Measurements from ENCODE around the gene MRPL36.
"Not testable (repeated sequence)": the region's sequence is repeated elsewhere in the genome, so short reads cannot be mapped to it uniquely, and the experiment has no call there.

MRPL36 gene

GRCh38 chr5:1795506-1795905, 4.1 kb downstream of the MRPL36 start:
- no peak for DNase-seq

GRCh38 chr5:1794901-1795290, 4.7 kb downstream of the MRPL36 start:
- DNase-seq: no peak

- no peak for DNase-seq
Observed at GRCh38 chr5:1793966-1794900, 5.4 kb downstream of the MRPL36 start.

- DNase-seq: no peak
Observed at GRCh38 chr5:1793301-1793740, 6.3 kb downstream of the MRPL36 start.

GRCh38 chr5:1792842-1793266, 6.8 kb downstream of the MRPL36 start:
- DNase-seq: peak; percentile 73

- no peak for DNase-seq
Observed at GRCh38 chr5:1791176-1791575, 8.5 kb downstream of the MRPL36 start.

- no peak for DNase-seq
Observed at GRCh38 chr5:1789834-1790471, 9.7 kb downstream of the MRPL36 start.

GRCh38 chr5:1789438-1789833, 10.2 kb downstream of the MRPL36 start:
- DNase-seq: not testable (repeated sequence)

GRCh38 chr5:1788828-1789227, 10.8 kb downstream of the MRPL36 start:
- no peak for DNase-seq

- DNase-seq: no peak
Observed at GRCh38 chr5:1788200-1788599, 11.4 kb downstream of the MRPL36 start.

GRCh38 chr5:1787472-1788047, 12.1 kb downstream of the MRPL36 start:
- DNase-seq: no peak

- DNase-seq: no peak
Observed at GRCh38 chr5:1786621-1787471, 12.8 kb downstream of the MRPL36 start.

GRCh38 chr5:1785984-1786383, 13.7 kb downstream of the MRPL36 start:
- DNase-seq: no peak

- no peak for DNase-seq
Observed at GRCh38 chr5:1785062-1785461, 14.6 kb downstream of the MRPL36 start.

GRCh38 chr5:1784197-1785050, 15.2 kb downstream of the MRPL36 start:
- no peak for DNase-seq

GRCh38 chr5:1783216-1783554, 16.5 kb downstream of the MRPL36 start:
- no peak for DNase-seq

- DNase-seq: no peak
Observed at GRCh38 chr5:1782385-1783215, 17.0 kb downstream of the MRPL36 start.

GRCh38 chr5:1781726-1782384, 17.8 kb downstream of the MRPL36 start:
- no peak for DNase-seq

- no peak for DNase-seq
Observed at GRCh38 chr5:1781107-1781506, 18.5 kb downstream of the MRPL36 start.

GRCh38 chr5:1780614-1780930, 19.1 kb downstream of the MRPL36 start:
- DNase-seq: no peak

All from SIG-M5 (cell line).